NB4 (cell line): ENCODE measurements around the gene KLK13.
A peak's percentile ranks its signal among the peaks of the same experiment; 100 is the strongest.

Experiments
- DNase-seq: peaks from one replicate; pipeline ENCODE4 v3.0.0; 2010; ENCODE audit warnings: low read depth
- H3K4me3 ChIP-seq: one replicate; pipeline ENCODE4 v1.5.1; 2011; ENCODE audit warnings: mild to moderate bottlenecking, low read depth, low read length, moderate library complexity
- MYC ChIP-seq: IDR thresholded peaks from 2 replicates; pipeline ENCODE4 v1.6.1; 2011; ENCODE audit warnings: low read depth, low read length
- POLR2A ChIP-seq: IDR thresholded peaks from 2 replicates; pipeline ENCODE4 v1.6.1; 2011; ENCODE audit warnings: mild to moderate bottlenecking; ENCODE audit not compliant: insufficient read length; ENCODE audit errors: extremely low read depth
- TF ChIP-seq, protein P1 (sequence below): IDR thresholded peaks from one replicate; pipeline ENCODE4 v1.5.1; 2012; ENCODE audit warnings: low read depth, low read length
- TF ChIP-seq, protein P2 (sequence below): IDR thresholded peaks from 2 replicates; pipeline ENCODE4 v1.6.1; 2011; ENCODE audit warnings: low read depth, low read length

Gene KLK13

DNA sequence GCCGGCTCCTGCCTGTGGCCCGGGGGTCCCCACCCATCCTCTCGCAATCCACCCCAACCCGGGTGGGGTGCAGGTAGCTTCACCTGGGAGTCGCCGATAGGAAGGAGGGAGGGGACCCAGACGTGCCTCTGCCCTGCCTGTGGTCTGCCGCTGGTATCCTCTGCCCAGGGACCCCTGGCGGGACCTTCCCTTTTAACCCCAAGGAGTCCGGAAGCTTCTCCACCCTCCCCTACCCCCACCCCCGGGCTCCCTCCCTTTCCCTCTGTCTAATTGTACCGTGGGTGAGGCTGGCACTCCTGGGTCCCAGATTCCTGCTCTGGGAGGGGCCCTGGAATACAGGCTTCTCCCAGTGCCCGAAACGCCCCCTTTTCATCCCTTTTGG is 45.4 kb downstream of the KLK13 start, which contains the start of gene KLK10:
KLK10 (minus strand) TSS at position 166 of the 382 bp plus-strand sequence. CDS start 579 bp downstream, outside the sequence.
- TF ChIP-seq POLR2A (no peak), MYC (no peak)
- TF ChIP-seq, protein P1, sequence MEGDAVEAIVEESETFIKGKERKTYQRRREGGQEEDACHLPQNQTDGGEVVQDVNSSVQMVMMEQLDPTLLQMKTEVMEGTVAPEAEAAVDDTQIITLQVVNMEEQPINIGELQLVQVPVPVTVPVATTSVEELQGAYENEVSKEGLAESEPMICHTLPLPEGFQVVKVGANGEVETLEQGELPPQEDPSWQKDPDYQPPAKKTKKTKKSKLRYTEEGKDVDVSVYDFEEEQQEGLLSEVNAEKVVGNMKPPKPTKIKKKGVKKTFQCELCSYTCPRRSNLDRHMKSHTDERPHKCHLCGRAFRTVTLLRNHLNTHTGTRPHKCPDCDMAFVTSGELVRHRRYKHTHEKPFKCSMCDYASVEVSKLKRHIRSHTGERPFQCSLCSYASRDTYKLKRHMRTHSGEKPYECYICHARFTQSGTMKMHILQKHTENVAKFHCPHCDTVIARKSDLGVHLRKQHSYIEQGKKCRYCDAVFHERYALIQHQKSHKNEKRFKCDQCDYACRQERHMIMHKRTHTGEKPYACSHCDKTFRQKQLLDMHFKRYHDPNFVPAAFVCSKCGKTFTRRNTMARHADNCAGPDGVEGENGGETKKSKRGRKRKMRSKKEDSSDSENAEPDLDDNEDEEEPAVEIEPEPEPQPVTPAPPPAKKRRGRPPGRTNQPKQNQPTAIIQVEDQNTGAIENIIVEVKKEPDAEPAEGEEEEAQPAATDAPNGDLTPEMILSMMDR: no peak
- TF ChIP-seq, protein P2, sequence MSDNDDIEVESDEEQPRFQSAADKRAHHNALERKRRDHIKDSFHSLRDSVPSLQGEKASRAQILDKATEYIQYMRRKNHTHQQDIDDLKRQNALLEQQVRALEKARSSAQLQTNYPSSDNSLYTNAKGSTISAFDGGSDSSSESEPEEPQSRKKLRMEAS: no peak
- H3K4me3 ChIP-seq: no peak within 1 kb of the TSS
- no peak for DNase-seq

DNA sequence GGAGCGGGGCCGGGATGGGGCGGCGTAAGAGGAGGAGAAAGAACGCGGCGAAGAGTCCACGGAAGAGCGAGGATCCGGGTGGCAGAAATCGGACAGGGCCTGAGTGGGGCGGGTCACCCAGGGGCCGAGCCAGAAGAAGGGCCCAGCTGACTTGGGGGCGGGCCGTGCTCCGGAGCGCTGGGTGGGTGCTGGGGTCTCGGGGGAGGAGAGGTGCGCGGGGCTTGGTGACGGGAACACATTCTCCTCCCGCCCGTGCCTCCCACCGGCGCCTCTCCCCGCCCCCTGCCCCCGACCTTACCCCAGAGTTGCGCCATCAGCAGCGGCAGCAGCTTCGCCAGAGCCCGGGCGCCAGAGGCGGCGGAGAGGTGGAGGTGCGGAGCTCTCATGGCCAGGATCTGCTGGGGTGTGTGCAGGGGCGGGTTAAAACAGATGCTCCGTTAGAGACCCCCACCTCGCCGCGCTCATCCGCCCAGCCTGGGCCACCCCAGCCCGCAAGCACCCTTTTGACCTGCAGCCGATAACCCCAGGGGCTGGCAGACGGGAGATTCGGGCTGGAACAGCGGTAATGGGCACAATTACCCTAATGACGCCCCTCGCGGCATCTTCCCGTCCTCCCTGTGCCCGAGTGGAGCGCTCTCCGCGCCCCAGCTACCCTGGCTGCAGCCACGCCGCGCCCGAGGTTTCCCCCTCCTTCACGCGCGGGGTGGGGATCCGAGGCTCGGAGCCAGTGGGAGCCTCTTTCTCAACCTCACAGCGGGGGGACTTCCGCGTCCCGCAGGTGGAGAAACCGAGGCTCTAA is 45.9 kb downstream of the KLK13 start:
- H3K4me3 ChIP-seq: no peak overlapping the region
- TF ChIP-seq POLR2A: no peak

DNA sequence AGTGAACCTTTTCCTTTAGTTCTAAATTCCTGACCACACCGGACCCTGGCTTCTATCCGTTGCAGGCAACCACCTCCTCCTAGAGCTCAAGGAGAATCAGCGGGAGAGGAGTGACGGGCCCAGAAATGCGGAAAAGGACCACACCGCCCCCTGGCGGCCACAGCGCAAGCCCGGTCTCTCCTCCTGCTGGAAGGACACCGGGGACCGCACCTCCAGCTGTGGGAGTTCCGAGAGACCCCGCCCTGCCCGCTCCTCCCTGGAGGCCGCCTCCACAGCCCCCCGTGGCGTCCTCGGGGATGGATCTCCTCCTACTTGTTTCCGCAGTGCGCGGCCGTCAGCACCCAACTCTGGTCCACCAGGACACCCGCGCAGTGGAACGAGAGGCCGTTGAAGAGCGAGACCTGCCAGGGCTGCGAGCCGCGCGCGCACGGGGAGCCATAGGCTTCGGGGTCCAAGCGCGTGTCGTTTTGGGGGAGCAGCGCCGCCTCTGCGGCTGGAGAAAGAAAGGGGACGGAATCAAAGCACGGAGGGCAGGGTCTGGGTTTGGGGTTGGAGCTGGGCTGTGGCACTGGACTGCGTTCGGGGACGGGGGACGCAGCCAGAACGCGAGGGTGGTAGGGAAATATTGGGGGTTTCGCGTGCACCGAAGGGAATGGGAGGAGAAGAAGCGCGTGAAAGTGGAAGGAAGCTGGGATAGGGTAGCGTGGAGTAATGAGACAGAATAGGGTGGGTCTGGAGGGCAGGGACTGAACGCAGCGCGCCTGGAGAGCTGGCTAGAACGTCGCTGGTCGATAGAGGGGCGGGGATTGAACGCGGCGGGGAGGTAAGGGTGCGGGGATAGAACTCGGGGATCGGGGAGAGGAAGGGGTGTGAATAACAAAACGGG is 47.9 kb downstream of the KLK13 start:
- DNase-seq: peak; percentile 66
- no peak overlapping the region for H3K4me3 ChIP-seq
- TF ChIP-seq MYC (no peak), POLR2A (no peak)
- TF ChIP-seq, protein P1: peak; percentile 71
- TF ChIP-seq, protein P2: no peak

More for the DNA sequence above, 45.9 kb downstream of the KLK13 start:
- peak; percentile 57 for DNase-seq

DNA sequence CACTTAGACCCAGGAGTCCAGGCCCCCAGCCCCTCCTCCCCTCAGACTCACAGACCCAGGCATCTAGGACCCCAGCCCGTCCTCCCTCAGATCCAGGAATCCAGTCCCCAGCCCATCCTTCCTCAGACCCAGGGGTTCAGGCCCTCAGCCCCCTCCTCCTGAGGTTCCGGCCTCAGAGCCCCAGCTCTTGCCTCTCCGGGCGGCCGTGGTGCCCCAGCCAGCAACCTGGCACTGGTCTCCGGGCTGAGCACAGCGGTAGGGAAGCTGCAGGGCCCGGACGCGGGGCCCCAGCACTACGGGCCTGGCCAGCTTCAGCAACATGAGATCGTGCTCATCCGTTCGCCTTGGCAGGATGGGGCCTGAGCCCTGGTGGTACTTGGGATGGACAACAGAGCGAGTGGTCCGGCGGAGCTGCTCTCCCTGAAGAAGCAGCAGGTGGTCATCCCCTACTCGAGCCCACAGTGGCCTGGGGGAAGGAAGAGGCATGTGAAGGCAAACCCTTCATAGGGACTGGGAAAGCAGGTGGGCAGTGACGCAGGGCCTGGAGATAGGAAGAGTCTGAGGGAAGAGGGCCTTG is 49.1 kb downstream of the KLK13 start:
- DNase-seq: no peak
- TF ChIP-seq, protein P2: no peak
- H3K4me3 ChIP-seq: no peak overlapping the region

DNA sequence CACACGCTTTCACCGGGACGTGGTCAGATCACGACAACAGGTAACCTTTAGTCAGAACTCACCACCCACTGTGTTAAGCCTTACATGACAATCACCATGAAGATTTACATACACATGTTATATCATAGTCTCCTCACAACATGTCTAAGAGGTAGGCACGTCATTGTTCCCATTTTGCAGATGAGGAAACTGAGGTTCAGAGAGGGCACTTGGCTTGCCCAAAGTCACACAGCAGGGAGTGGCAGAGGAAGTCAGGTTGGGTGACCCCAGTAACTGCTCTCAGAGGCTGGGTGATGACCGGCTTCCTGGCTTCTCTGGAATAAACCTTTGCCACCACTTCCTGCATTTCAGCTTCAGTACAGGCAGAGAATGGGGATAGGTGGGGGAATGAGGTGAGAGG is 50.6 kb downstream of the KLK13 start:
- DNase-seq: no peak
- TF ChIP-seq, protein P1: no peak
- TF ChIP-seq POLR2A (no peak), MYC (no peak)
- TF ChIP-seq, protein P2: no peak
- no peak overlapping the region for H3K4me3 ChIP-seq

DNA sequence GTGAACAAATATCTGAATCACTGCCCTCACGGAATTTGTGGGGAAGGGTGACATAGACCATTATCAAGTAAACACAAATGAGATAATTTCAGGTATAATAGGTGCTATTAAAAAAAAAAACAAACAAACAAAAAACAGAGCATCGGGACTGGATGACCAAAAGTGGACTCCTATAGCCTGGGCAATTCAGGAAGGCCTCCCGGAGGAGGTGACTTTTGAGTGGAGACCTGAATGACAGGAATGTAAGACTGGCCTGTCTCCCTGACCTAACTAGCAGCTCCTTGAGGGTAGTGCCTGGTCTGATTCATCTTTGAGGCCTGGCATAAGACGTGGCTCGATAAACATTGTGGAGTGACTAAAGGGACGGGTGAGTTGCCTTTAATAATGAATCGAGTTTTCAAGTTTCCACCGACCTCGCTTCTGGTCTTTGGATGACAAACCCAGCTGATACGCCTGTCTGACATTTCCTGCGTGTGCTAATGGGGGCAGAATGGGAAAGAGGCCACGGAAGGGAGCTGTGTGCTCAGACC is 52.2 kb downstream of the KLK13 start:
- no peak overlapping the region for H3K4me3 ChIP-seq
- TF ChIP-seq, protein P1: no peak
- TF ChIP-seq MYC (no peak), POLR2A (no peak)
- TF ChIP-seq, protein P2: no peak
- DNase-seq: no peak
